NCI-H146 (cell line): ENCODE data around the gene FOXP1.

ENCODE experiments used
- DNase-seq: peaks from one replicate; lab custom pipeline; 2025; lab: John Stamatoyannopoulos, UW

The FOXP1 gene

GRCh38 chr3:71484452-71484851, 99.1 kb downstream of the FOXP1 start:
- DNase-seq = no peak

- DNase-seq = no peak
These were observed 99.5 kb downstream of the FOXP1 start for GRCh38 chr3:71484047-71484446.

DNA sequence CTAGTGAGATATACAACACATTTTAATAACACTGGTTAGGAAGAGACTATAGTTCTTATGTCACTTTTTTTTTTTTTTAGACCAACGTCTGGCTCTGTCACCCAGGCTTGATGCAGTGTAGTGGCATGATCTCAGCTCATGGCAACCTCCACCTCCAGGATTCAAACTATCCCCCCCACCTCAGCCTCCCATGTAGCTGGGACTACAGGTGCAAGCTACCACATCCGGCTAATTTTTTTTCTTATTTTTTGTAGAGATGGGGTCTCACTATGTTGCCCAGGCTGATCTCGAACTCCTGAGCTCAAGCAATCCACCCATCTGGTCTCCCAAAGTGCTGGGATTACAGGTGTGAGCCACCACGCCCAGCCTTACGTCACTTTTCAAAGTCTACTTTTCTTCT, 100.8 kb downstream of the FOXP1 start:
- DNase-seq = no peak

DNA sequence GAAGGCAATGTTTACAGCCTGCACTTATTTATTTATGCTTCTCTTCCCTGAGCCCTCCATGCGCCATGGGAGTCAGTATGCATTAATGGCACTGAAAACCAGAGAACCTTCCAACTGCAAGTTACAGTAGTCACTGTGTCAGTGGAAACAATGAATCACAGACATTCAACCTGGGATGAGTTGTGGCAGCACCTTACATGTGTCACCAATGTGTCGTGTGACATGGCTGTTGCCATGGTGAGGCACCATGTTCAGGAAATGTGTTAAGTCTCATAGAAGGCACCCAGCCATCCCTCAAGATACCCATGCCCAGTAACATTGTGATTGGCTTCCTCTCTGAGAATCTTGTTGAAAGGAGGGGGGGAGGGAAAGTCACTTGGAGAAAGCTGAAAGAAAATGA, 105.0 kb downstream of the FOXP1 start:
- DNase-seq = no peak

- no peak for DNase-seq
These were observed 106.6 kb downstream of the FOXP1 start for GRCh38 chr3:71476950-71477349.

DNA sequence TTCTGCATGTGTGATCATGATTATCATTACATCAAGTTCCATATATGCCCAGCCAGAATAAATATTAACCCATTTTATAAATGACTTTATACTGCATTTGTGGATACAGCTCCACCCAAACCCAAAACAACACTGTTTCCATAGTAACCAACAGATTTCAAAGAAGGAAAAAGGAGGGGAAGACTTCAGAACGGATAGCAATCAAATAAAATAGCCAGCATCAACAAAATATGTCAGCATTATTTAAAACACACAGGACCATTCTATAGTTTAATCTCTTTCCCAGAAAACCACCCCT, 114.4 kb downstream of the FOXP1 start:
- DNase-seq = no peak

DNA sequence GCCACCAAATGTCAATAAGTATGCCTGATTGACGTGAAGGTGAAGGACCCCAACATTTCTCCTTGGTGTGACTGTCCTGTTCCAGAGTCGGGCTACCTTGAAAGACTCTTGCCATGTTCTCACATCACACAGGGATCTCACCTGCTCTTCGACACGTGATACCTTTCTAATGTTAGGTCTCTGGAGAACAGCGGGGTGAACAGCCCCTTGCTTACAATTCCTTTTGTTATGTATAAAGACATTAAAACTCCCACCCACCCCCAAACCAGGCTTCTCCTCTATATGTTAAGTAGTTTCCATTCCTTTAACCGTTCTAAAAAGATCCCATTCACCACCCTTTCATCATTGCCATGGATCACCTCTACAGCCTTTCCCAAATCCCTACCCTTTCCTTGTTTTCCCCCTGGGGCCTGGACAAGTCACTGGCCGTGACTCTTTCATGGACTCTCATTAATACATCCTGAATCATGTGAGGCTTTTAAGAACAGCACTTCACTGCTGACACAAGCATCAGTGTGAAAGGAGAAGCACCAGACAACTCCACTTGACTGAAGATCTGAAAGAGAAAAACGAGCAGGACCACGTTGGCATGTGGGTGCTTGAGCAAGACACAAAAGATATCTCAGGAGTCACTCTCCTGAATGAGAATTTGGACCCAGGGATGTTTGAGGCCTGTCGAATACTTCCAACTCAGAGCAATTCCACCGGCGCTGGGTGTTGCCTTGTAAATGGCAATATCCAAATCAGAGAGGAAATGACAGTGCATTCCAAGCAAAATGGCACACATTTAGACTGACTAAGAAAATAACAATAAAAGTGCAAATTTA, 115.0 kb downstream of the FOXP1 start:
- DNase-seq = no peak

- DNase-seq = no peak
These were observed 117.0 kb downstream of the FOXP1 start for GRCh38 chr3:71466483-71466882.

DNA sequence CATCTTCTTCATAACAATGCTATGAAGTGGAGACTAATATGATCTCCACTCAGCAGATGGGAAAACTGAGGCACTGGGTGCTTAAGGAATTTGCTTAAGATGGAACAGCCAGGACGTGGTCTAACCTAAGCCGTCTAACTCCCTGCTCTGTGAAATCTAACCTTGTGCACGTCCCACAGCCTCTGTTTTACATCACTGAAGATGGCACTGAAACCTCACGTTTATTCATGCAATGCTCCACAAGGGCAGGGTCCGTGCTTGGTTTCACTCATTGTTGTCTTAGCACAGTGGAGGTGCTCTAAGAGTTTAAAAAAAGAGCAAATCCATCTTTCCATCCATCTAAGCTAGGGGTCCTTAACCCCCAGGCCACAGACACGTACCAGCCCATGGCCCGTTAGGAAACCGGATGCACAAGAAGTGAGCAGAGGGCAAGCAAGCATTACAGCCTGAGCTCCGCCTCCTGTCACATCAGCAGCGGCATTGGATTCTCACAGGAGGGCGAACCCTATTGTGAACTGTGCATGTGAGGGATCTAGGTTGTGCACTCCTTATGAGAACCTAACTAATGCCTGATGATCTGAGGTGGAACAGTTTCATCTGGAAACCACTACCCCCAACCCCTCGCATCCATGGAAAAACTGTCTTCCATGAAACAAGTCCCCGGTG, 118.0 kb downstream of the FOXP1 start:
- no peak for DNase-seq

GRCh38 chr3:71464613-71465012, 118.9 kb downstream of the FOXP1 start:
- no peak for DNase-seq

DNA sequence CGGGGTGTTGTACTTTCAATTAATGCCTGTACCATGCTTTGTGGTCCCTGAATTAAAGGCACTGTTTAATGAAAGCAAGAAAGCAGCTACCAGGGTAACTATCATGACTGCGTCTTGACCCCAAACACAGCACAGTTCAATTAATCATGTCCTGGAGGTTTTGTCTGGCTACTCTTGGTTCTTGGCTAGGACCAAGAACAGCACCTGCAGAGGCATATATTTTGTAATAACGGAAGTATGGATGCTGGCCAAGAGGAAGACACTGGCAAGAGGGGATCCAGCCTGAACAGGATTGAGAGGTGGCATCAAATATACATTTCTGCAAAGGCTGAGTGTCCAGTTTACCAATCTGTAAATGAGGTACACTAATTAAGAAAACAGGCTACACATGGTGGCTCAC, 119.9 kb downstream of the FOXP1 start:
- DNase-seq = no peak

DNA sequence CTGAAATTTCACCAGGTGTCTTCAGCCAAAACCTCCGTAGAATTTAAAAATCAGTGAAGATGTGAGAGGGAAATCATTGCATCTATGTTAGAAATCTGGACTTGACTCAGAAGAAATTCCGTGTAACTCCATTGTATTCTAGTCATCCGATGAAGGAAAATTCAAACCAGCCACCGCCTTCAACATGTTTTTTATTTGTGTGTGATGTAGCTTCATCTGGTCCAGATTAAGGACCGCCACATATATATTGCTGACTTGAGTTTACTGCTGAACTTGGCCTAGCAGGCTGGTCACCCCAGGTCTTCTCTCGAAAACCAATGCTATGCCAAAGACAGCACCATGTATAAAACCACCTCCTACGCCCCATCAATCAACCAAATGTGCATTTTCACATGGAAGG, 120.9 kb downstream of the FOXP1 start:
- DNase-seq = no peak

- DNase-seq = no peak
These were observed 121.6 kb downstream of the FOXP1 start for GRCh38 chr3:71461749-71462483.

GRCh38 chr3:71461114-71461513, 122.4 kb downstream of the FOXP1 start:
- no peak for DNase-seq

DNA sequence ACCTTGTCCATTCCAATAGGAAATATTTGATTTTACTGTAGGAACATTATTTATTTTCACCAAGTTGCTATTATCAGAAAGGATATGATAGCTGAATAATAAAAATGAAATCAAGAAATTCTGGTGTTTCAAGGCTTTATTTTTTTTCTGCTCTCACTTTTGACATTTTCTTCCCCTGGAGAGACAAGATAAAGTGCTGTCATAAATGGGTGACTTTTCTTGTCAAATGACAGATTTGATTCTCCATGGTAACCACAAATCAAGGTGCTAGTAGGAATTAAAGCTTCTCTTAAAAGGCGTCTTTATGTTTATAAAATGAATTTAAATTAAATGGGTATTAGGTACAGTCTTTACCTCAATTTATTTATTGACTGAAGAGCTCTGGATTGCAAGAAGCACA, 124.6 kb downstream of the FOXP1 start:
- DNase-seq = no peak

DNA sequence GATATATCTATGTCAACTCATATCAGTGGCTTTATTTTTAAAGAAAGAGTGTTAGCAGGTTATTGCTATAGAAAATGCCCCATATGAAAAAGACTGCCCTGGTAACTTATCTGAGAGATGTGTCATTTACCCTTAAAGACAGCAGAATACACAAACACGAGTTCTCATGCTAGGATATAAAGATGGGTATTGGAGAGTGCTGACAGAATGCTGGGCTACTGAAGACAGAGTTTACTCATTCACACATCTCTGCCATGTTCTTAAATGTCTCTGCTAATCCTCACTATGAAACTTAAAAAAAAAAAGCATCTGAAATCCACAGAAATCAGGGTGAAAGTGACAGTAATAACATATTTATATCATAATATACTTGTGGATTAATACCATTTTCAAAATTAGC, 126.7 kb downstream of the FOXP1 start:
- no peak for DNase-seq

GRCh38 chr3:71456156-71456555, 127.4 kb downstream of the FOXP1 start:
- DNase-seq = no peak

GRCh38 chr3:71454512-71455403, 128.8 kb downstream of the FOXP1 start:
- no peak for DNase-seq

DNA sequence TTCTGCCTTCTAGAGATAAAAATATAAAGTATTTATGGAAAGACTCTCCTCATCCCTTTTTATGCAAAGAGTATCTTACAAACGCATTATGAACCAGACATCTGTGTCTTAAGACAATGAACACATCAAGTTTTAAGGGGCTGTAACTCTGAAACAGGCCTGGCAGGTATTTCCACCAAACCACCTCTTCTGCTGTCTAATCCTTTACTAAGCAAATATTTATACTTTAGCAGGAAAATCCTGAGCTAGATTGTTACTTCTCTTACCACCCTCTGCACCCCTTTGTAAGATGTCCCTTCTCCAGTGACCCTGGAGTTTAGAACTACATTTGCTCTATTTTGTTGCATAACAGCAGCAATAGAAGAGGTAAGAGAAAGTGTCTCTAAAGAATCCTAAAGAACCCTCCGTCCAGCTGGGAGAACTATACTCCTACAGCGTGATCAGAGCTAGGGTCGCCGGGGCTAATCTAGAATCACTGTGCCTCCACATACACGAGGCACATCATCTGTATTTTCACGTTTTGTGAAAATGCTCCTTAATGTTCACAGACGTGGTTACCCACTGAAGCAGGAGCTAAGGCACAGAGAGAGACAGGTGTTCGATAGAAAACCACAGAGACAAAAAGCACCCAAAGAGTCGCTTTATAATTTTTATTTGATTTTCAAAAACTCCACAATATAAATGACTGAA, 129.6 kb downstream of the FOXP1 start:
- DNase-seq = no peak

DNA sequence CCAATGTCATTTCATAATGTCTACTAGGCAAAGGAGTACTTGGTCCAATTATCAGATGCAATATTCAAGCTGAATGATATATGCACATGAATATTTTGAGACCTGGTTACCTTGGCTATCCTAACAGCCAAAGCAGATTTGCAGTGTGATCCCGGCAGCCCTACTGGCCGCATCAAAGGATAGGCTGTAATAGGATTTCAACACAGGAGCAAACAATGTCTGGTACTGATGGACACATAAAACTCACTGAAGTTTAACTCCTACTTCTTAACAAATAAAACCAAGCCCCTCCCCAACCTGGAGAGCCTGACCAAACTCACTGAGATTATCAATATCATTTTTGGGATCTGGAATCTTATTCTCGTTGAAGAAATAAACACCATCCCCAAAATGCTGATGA, 130.2 kb downstream of the FOXP1 start:
- no peak for DNase-seq

GRCh38 chr3:71451812-71452211, 131.7 kb downstream of the FOXP1 start:
- DNase-seq = no peak

DNA sequence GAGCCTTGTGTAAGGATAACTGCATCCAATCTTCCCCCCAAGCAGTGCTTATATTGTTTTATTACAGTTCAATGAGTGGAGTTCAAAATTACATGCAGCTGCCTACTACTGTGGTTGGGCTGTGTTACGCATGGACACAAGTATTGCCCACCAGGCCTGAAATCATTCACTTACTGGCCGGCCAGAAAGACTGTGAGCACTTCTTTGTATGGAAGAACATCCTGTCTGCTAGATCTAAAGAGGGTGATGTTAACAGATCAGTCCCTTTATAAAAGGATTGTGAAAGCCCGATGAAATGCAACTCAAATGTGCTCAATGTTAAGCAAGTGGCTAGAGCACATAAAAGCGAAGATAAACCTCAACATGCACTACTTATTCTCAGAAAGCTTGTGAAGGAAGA, 132.5 kb downstream of the FOXP1 start:
- DNase-seq = no peak
